SK-N-MC (cell line): ENCODE data around the gene STPG1.

Experiments used
- DNase-seq: peaks from one replicate; pipeline ENCODE4 v3.0.0-alpha.2; 2011; ENCODE audit warnings: low read depth, low spot score
- H3K27ac ChIP-seq: fragments of 200-600 bp; sonication (generic); 2 replicates; pipeline ENCODE4 v1.5.1; 2016; ENCODE audit warnings: mixed run types
- H3K36me3 ChIP-seq: fragments of 200-600 bp; sonication (generic); 2 replicates; pipeline ENCODE4 v1.6.1; 2017; ENCODE audit warnings: antibody characterized with exemption, low read length, mixed read lengths; ENCODE audit not compliant: insufficient read depth
- H3K4me3 ChIP-seq: fragments of 200-600 bp; sonication (generic); 2 replicates; pipeline ENCODE4 v1.5.1; 2016
- H3K9ac ChIP-seq: fragments of 200-600 bp; sonication (generic); 2 replicates; pipeline ENCODE4 v1.8.0; 2017; ENCODE audit warnings: mixed run types, mixed read lengths; ENCODE audit not compliant: insufficient read length
- H3K9me3 ChIP-seq: fragments of 200-600 bp; sonication (generic); 2 replicates; pipeline ENCODE4 v1.6.1; 2017; ENCODE audit warnings: low read depth, mild to moderate bottlenecking, antibody characterized with exemption, low read length, moderate library complexity, mixed read lengths
- EZH2 ChIP-seq: fragments of 200-600 bp; sonication (generic); IDR thresholded peaks from one replicate; pipeline ENCODE4 v1.6.1; 2017; ENCODE audit warnings: antibody characterized with exemption
- FOXP2 ChIP-seq: optimal IDR thresholded peaks from 2 replicates; pipeline ENCODE3; 2011; ENCODE audit warnings: mild to moderate bottlenecking, moderate library complexity; ENCODE audit not compliant: insufficient read depth; ENCODE audit errors: extremely low read length, control extremely low read depth
- POLR2AphosphoS5 ChIP-seq: IDR thresholded peaks from 2 replicates; pipeline ENCODE4 v1.6.1; 2012; ENCODE audit warnings: mild to moderate bottlenecking, low read depth, low read length, borderline replicate concordance

Gene STPG1

GRCh38 chr1:24308365-24309015 lies 105.1 kb downstream of the STPG1 start:
- no peak for TF ChIP-seq EZH2
- TF ChIP-seq POLR2AphosphoS5, result no peak
- no peak for TF ChIP-seq FOXP2
- Histone ChIP-seq H3K9ac (no peak overlapping the region), H3K9me3 (no peaks in the 10 kb centered on the region), H3K27ac (no peak overlapping the region), H3K36me3 (no peaks in the 10 kb centered on the region), H3K4me3 (no peak overlapping the region)
- no peak for DNase-seq
